ENCODE data around the gene USP10.

The USP10 gene

GRCh38 chr16:84700446-84701300, 873 bp downstream of the USP10 start:
- DNase-seq: peak; percentile 36

DNA sequence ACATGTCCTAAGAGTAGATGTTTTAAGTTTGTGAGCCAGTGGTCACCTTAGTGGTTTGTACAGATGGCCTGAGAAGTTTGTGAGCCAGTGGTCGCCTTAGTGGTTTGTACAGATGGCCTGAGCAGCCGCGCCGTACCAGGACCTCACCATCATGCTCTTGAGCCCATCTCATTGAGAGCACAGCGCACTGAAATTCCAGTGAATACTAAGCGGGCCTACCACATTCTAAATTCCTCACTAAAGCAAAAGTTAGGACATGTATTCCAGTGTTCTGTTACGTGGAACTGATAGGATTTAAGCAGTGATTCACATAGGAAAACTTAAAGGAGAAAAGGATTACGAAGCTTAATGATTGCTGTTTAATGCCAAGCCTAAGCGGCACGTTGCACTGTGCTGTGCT, 3.9 kb downstream of the USP10 start:
- no peak for DNase-seq

GRCh38 chr16:84704253-84704652, 4.5 kb downstream of the USP10 start:
- DNase-seq: no peak

DNA sequence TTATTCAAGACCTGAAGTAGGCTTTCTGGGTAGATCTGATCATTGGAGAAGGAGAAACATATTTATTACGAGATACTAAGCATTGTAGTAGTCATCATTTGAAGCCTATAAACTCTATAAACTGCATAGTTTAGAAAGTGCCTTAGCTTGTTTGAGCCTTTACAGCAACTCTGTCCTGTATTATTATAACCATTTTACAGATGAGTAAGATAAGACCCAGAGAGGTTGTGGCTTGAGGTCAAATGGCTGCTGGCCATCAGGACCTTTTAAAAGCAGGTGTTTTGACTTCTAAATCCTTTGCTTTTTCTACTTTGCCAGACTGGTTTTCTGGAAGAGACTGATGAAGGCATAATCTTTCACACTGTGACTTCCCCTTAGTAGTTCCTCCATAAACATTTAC, 7.1 kb downstream of the USP10 start:
- no peak for DNase-seq

GRCh38 chr16:84709609-84710008, 9.8 kb downstream of the USP10 start:
- DNase-seq: no peak

- DNase-seq: no peak
Measured at GRCh38 chr16:84710686-84711085, 10.9 kb downstream of the USP10 start.

- no peak for DNase-seq
Measured at GRCh38 chr16:84712138-84712671, 12.4 kb downstream of the USP10 start.

DNA sequence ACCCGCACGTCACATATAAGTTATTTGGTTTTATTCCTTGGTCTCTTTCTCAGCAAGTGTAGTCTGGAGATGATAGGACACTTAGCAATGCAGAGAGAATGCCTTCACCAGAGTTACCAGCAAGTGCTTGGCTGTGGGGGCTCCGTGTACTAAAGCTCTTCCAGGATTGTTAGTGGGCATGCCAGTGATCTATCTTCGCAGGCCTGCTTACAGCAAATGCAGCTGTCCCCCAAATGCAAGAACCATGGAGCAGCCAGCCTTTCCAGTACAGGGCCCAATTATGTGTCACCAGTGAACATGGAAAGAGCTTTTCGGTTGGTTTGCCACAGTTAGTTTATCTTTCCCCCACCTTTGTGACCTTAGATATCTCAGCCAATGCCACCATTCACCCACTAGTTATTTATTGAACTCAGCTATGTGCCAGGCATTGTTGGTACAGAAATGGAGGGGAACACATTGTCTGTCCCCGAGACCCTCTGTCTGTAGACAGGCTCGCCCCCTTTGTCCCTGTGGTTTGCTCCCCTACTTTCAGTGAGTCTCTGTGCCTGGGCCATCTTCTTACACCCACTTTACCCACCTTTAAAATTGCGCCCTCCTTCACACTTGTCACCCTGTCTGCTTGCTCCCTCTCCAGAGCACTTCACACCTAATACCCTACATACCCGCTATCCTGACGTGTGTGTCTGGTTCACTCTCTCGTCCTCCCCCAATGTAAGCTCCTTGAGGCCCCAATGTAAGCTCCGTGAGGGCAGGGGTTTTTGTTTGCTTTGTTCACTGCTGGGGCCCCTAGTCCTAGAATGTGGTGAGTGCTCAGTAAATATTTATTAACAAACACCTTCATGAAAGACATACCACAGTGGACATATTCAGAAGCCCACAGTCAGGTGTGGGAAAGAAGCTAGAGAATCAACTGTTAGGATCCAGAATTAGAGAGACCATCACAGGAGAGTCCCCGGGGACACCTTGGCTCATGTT, 13.3 kb downstream of the USP10 start:
- DNase-seq: no peak

GRCh38 chr16:84714028-84714427, 14.2 kb downstream of the USP10 start:
- no peak for DNase-seq

GRCh38 chr16:84715424-84715823, 15.6 kb downstream of the USP10 start:
- no peak for DNase-seq

DNA sequence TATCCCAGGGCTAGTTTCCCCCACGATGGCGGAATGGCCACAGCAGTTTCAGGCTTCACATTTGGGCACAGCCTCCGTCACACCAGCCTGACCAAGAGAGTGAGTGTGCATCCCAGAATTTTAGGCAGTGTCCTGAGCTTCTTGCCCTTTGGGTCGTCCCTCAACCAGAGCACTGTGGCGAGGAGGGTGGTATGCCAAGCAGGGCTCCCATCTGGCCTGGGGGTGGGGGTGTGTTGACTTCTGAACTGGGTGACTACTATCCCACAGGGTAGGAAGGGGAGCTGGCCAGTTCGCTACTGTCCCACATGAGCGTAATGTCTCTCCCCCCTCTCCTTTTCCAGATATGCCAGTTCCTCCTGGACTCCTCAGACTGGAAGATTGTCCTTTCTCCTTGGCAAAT, 16.1 kb downstream of the USP10 start:
- DNase-seq: no peak

- no peak for DNase-seq
Measured at GRCh38 chr16:84716740-84717139, 16.9 kb downstream of the USP10 start.

- DNase-seq: no peak
Measured at GRCh38 chr16:84717484-84717883, 17.7 kb downstream of the USP10 start.

DNA sequence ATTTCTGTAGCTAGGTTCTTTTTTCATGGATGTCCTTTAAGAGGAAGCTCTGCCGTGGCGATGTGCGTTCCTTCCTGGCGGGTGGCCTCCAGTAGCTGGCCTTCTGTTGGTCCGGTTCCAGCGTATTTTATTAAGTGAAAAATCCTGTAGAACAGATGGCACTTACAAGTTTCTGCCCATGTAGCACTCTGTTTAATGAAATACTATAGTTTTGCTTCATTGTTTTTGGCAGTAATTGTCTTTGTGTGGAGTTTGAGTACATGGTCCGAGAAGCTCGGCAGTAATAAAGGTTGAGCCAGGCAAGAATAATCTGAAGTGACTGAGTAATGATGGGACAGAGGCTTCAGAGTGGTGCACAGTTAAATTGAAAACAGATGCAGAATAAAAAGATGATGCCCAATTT, 20.4 kb downstream of the USP10 start:
- DNase-seq: peak; percentile 15

DNA sequence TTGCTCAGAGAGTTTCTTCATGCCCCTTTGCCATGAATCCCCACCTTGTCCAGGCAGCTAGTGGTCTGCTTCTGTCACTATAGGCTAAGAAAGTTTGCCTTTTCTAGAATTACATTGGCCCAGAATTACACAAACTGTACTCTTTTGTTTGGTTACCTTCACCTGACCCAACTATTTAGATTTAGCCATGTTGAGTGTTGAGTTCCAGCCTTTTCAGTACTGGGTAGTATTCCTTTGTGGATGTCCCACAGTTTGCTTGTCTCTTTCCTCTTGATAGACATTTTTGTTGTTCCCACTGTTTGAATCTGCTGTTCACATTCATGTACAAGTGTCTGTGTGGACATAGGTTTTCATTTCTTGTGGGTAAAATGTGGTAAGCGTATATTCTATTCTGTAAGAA, 22.3 kb downstream of the USP10 start:
- no peak for DNase-seq

DNA sequence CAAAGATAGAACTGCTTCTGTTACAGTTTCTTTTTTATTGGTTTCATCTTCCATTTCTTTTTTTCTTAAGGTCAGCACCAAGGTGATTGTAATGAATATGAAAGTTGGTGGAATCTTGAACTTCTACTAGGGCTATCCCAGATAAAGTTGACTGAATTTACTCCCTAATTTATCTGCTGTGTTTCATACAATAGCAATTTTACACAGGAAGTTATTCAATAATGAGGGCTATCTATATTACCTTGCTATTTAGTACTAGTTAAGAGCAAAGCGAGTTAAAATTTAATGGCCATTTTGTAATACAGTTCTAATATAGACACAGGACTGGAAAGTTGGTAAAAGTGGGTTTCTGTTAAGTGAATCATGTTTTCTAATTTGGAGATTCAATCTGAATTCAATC, 24.1 kb downstream of the USP10 start:
- no peak for DNase-seq

DNA sequence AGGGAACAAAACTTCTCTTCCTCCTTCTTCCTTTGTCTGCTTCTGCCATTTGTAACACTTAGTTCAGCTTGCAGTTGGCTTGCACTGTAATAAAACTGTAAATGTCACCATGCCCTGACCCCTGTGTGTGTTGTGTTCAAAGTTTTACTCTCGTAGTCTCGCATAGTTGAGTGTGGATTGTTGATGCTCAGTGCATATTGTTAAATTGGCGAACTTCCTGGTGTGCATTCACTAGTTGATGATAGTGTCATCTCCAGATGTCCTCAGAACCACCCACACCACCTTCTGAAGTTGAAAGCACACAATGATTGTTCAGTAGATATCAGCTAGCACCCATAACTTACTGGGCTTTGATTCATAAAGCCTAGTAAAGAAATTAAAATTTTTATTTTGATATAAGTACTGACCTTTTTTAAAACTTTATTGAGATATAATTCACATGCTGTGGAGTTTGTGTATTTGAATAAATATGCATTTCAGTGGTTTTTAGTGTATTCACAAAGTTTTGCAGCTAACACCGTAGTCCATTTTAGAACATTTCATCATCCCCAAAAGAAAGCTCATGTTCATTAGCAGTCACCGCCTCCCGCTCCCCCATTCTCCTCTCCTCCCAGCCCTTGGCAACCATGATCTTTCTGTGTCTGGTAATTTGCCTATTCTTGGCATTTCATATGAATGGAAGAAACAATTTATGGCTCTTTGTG, 25.0 kb downstream of the USP10 start:
- peak; percentile 52 for DNase-seq

- no peak for DNase-seq
Measured at GRCh38 chr16:84725481-84726078, 25.8 kb downstream of the USP10 start.

DNA sequence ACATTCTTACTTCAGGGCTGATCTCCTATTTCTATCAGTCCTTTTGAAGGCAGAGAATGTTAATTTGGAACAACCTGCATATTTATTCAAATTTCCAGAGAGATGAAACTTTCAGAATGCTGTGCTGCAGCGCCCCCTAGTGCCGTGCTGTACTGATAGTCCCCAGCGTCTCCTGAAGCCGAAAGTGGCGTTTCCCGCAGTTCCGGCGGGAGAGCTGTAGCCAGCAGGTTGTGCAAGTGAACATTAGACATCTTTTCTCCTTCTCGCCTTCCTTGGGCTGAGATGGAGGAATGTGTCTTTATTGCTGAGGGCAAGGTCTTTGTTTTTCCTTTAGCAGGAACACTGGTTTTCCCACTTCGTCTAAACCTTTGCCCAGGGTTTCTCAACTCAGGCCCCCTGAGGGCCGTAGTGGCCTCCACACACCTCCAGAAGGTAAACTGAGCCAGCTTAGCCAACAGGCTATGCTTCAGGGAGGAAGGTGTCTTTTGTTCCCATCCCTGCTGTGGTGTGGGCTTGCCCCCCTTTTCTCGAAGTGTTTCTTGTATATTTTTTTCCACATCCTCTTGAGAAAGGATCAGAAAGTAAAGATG, 26.4 kb downstream of the USP10 start:
- peak; percentile 83 for DNase-seq

GRCh38 chr16:84726669-84727467, 27.1 kb downstream of the USP10 start:
- DNase-seq: no peak

DNA sequence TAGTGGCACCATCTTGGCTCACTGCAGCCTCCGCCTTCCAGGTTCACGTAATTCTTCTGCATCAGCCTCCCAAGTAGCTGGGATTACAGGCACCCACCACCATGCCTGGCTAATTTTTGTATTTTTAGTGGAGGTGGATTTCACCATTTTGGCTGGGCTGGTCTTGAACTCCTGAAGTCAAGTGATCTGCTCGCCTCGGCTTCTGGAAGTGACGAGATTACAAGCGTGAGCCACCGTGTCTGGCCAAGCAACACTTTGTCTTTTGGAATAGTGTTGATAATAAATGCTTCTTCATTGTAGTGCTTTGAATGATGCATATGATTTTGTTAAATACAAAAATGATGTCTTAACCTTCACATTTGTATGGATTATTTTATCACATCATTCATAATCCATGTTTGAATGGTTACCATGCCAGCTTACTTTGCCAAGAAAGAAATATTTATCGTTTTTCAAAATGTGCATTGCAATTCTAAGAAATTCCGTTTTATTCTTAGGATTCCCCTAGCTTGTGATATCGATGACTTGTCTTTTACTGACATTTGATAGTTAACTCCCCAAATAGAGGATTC, 29.1 kb downstream of the USP10 start:
- DNase-seq: no peak

Data from EL (cell line).